ENCODE data around the gene TMEM204.

Gene TMEM204

DNA sequence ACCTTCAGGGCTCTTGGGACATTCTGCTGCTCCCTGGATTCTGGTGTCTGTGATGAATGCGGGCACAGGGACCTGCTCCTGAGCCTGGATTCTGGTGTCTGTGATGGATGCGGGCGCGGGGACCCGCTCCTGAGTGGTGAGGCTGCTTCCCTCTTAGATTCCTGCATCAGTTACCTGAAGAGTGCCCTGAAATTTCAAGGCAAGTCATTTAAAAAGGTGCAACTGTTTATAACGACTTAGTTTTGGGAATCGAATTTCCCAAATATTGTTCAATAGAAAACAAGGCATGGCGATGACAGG is 7.0 kb downstream of the TMEM204 start:
- DNase-seq, result no peak

DNA sequence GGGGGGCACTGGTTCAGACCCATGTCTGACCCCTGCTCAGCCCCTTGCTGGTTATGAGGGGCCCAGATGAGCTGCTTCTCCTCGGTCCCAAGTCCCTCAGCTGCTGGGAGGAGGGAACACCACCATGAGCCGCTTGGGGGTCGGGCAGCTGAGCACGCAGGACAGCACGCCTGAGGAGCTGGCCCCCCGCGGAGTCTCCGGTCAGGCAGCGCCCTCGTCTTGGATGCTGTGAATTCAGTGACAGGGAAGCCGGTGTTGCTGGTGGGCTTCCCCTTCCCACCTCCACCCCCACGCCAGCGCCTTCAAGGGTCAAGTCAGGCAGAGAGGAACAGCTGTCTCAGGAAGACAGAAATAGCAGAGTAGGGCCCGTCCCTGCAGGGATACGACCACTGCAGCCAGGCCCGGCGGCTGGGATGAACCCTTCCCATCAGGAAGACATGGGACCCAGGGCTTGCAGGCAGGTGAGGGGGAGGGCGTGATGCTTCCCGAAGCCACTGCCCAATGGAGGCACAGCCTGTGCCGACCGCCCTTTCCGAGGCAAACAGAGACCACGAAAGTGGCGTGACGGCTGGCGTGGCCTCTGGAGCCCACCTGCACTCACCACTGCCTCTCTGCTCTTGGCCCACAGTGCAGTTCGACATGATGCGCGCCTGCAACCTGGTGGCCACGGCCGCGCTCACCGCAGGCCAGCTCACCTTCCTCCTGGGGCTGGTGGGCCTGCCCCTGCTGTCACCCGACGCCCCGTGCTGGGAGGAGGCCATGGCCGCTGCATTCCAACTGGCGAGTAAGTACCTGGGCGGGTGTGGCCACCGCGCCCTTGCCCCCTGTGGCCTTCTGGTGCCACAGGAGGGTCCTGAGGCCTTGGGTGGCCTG is 8.1 kb downstream of the TMEM204 start:
- no peak for DNase-seq

- no peak for DNase-seq
Measured at GRCh38 chr16:1542166-1542500, 8.7 kb downstream of the TMEM204 start.

DNA sequence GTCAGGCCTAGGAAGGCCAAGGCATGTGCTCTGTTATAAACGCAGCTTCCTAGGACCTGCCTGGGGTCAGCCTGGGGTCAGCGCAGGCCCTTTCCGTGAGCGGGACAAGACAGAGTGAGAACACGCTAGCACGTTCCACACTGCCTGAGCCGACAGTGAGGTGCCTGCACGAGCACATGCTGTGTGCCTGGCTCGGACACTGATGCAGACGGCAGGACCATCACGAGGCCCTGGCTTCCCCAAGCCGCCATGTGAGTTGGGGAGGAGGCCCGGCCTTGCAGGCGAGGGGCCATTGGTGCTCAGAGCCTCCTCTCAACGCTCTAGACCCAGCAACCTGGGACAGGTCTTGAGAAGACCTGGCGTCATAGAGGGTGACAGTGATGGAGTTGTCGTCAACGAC is 9.1 kb downstream of the TMEM204 start:
- no peak for DNase-seq

DNA sequence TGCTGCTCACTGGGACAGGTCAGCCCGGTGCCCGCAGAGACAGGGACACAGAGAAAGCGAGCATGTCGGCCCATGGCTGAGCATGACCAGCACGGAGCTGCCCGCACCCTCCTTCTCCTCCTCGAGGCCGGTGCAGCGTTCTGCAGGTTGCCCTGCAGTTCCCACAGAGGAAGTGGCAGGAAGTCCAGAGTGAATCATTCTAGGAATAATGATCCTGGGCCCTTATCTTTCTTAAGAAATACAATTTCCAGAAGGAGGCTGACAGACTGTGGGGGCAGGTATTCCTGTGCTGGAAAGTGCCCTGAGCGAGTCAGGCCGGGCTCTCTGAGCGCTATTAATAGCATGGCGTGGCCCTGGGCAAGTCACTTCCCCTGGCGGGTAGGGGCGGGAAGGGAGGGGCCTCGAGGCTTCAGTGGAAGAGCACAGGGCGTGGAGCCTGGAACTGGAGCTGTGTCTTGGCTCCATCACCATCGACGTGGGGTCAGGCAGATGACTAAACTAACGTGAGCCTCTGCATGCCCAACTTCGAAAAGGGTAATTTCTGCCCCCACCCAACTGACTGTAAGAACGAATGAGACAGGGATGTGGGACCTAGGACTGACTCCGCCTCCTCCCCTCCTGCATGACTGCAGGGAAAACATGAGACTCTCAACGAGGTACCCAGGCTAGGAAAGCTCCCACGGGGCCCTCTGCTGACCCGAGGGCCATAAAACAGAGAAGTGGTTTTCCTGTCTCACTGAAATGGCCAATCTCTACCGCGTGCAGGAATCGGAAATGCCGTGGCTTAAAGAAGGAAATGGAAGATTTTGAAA is 9.8 kb downstream of the TMEM204 start:
- no peak for DNase-seq

- DNase-seq, result no peak
Measured at GRCh38 chr16:1545044-1546040, 11.9 kb downstream of the TMEM204 start.

- DNase-seq, result no peak
Measured at GRCh38 chr16:1546430-1546829, 13.0 kb downstream of the TMEM204 start.

- DNase-seq, result no peak
Measured at GRCh38 chr16:1548233-1548632, 14.8 kb downstream of the TMEM204 start.

DNA sequence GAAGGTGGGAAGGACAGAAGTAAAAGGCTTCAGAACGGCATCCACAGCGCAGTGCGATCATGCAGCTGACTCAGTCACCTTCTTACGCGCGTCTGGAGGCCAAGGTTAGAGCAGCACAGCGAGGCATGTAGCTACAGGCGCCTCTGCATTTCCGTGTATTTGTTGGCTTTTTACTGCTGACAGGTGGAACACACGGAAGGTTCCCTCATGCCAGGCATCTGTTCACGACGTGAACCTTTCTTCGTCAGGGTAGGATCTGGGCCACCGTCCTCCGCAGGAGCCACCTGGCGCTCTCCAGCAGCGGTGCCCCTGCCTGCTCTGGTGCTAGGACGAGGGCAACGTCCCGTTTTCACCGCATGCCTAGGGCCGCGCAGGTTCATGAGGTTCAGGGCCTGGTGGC is 15.3 kb downstream of the TMEM204 start:
- no peak for DNase-seq

DNA sequence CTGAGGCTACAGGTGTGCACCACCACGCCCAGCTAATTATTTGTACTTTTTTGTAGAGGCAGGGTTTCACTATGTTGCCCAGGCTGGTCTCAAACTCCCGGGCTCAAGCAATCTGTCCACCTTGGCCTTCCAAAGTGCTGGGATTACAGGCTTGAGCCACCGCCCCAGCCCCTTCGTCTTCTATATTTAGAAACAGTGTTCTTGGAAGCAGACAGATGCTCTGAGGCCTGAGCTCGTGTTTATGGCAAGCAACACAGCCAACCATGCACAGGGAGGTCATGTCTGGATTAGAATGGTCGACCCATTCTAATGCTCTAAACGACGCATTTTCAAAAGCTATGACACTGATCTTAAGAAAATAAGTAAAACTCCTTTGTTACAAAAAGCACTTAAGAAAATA is 16.6 kb downstream of the TMEM204 start:
- DNase-seq, result no peak

GRCh38 chr16:1550696-1551095 is 17.2 kb downstream of the TMEM204 start:
- no peak for DNase-seq

DNA sequence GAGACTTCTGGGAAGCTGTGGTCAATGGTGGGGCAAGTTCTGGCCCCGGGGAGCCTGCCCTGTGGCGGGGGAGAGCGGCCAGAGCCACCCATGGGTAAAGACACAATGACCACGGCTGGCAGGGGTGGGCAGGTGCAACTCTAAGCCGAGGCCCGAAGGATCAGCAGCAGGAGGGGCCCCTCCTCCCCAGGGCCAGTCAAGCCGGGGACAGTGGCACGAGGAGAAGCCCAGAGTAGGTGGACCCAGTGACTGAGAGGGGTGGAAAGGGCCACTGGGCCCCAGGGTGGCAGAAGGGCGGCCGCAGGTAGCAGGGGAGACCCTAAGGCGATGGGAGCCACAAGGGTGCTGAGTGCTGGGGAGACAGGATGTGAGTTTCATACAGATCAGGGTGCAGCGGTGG is 17.7 kb downstream of the TMEM204 start:
- no peak for DNase-seq

DNA sequence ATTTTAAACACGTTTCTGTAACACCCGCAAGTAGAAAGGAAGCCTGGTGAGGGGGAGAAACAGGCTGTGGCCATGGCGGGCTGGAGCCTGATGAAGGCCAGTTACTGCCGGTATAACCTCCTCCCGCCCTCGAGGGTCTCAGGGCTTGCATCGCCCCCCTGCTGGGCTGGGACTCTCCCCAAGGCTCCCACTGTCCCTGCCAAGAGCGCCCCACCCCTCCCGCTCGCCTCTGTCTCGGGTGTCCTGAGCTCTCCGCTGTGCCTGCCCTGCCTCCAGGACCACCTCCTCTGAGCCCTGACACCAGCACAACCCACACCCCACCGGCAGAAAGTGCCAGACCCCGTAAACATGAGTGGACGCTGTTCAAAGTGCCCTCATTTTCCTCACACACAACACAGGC is 18.7 kb downstream of the TMEM204 start:
- DNase-seq, result no peak

DNA sequence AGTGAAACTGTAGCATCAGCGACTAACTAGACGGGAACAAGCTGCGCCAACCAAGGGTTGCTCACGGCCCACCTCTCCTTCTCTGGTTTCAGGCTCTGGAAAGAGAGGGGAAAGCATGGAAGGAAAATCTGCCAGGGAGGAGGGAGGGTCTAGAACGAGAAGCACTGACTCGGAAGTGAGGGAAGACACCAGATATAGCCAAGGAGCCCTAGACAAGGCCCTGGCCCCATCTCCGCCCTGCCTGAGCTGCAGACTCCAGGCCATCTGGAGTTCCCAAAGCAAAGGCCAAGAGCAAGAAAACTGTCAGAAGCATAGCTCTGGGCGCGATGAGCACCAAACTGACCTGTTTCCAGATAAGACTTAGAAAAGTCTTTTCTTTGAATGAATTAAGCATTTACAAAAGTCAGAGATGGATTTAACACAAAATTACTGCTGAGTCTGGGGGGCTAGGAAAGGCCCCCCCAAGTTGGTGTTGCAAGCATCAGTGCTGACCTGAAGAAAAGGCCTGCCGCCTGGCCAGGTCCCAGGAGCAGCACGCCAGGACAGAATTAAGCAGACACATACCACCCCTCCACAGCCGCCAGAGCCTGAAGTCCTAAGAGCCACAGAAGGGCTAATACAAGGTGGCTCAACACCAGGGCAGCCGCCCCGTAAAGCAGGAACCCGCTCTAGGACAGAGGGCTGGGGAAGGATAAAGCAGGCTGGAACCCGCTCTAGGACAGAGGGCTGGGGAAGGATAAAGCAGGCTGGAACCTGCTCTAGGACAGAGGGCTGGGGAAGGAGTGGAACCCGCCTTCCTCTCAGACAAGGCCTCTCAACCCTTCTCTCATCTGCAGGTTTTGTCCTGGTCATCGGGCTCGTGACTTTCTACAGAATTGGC is 20.7 kb downstream of the TMEM204 start:
- DNase-seq, result no peak

DNA sequence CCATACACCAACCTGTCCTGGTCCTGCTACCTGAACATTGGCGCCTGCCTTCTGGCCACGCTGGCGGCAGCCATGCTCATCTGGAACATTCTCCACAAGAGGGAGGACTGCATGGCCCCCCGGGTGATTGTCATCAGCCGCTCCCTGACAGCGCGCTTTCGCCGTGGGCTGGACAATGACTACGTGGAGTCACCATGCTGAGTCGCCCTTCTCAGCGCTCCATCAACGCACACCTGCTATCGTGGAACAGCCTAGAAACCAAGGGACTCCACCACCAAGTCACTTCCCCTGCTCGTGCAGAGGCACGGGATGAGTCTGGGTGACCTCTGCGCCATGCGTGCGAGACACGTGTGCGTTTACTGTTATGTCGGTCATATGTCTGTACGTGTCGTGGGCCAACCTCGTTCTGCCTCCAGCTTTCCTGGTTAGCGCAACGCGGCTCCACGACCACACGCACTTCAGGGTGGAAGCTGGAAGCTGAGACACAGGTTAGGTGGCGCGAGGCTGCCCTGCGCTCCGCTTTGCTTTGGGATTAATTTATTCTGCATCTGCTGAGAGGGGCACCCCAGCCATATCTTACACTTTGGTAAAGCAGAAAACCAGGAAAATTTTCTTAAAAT is 21.5 kb downstream of the TMEM204 start:
- no peak for DNase-seq

DNA sequence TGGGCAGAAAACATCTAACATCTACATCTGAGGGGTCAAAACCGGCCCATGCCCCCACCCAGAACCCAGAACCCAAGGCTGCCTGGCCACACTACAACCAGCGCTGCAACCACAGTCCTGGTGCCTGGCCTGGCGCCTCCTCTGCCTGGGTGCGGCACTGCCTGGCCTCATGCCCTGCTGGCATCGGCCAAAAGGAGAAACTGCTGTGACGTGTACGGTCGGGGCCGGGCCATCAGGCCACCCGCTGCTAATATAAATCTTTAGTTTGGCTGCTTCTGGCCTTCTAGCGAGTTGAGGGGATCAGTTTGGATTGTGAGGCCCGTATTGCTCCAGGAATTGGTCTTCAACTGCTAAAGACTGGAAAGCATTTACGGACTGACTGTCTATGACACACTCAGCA is 22.8 kb downstream of the TMEM204 start:
- DNase-seq, result no peak

- no peak for DNase-seq
Measured at GRCh38 chr16:1557074-1557473, 23.6 kb downstream of the TMEM204 start.

- DNase-seq, result no peak
Measured at GRCh38 chr16:1557576-1557975, 24.1 kb downstream of the TMEM204 start.

DNA sequence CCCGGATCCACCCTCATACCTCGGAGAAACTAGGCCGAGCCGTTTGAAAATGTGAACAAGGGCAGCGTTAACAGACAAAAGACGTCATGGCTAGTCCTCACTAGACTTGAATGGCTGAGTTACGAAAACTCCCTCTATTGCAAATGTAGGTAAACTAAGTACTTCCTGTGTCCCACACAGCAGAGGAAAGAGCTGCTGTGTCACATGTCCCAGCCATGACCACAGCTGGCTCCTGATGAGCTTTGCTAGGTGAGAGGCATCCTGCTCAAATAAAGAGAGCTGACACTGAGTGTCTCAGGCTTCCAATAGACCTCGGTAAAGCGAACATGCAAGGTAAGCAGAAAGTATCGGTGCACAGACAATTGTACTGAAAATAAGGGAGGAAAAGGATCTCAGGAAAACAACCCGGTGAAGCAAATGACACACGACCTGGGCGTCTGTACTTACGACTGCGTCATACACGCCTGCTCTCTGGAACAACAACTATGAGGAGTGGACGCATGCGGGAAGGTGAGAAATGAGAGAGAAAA is 26.0 kb downstream of the TMEM204 start:
- DNase-seq, result no peak

DNA sequence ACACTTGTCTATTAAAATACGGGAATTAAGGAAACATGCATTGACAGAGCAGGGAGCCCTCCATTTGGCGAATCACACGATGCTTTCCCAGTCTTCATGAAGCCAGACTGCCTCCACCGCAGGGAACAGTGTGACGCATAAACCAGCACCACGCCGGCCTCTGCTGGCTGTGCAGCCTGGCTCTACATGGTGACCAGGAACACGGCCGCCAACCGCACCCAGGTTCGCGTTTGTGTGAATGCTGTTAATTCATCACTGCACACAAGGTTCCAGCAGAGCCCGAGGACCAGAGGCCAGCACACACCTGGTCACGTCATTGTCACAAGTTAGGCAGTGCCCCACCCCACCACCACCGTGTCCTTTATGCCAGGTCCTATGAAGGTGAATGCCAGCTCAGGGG is 26.7 kb downstream of the TMEM204 start:
- DNase-seq, result no peak

DNA sequence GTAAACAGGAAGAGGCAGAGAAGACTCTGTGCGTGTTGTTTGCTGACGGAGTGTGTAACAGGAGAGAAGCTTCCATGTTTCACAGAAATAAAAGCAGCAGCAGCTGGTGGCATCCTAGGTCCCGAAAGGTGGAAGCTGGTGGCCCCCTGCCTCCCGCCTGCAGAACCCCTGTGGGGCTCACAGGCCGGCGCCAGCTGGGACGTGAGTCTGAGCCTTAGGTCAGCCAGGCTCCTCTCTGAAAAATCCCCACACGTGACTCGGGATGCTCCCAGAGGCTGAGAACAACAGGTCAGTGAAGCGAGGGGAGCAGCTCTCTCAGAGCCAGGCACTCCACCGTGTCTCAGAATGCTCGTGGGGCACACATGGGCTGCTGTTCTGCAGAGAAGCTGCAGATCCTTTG is 27.4 kb downstream of the TMEM204 start:
- DNase-seq, result no peak

- DNase-seq, result no peak
Measured at GRCh38 chr16:1561266-1561665, 27.8 kb downstream of the TMEM204 start.
